Kidney (tissue), 14 donors: Measurements from ENCODE around the gene TRIM60. TPM values are rescaled to one million over a fixed set of nuclear protein-coding genes. Genes with fewer than 3 reads are reported as not detected.

Experiments used
- DNase-seq, 5 donors: peaks; one replicate each; pipeline ENCODE4 v3.0.0-alpha.2; 2013 to 2020
- FAIRE-seq: peaks from 2 replicates; lab custom pipeline; 2012; peaks lifted over from hg19 to GRCh38; lab: Jason Lieb, UNC
- H3K27ac ChIP-seq, 2 donors: one replicate each; pipeline ENCODE4 v1.7.0; 2013; ENCODE audit warnings: low read depth in 2 of 2, low read length in 2 of 2, inconsistent platforms in 1 of 2
- H3K27me3 ChIP-seq: one replicate; pipeline ENCODE4 v1.7.1; 2013; ENCODE audit warnings: low read length, inconsistent platforms; ENCODE audit not compliant: control insufficient read depth, insufficient read depth
- H3K36me3 ChIP-seq, 3 donors: one replicate each; pipeline versions ENCODE4 v1.7.0 to v1.7.1; 2013; ENCODE audit warnings: low read length in 3 of 3, control low read depth in 1 of 3, inconsistent platforms in 1 of 3; ENCODE audit not compliant: insufficient read depth in 3 of 3, control insufficient read depth in 2 of 3
- H3K4me1 ChIP-seq, 3 donors: one replicate each; pipeline versions ENCODE4 v1.7.0 to v1.7.1; 2013; ENCODE audit warnings: low read length in 3 of 3, inconsistent platforms in 1 of 3, low read depth in 1 of 3; ENCODE audit not compliant: control insufficient read depth in 2 of 3, insufficient read depth in 2 of 3
- H3K4me3 ChIP-seq, 3 donors: one replicate each; pipeline versions ENCODE4 v1.7.0 to v1.8.1; 2013; ENCODE audit warnings: low read length in 3 of 3, control low read depth in 1 of 3, inconsistent platforms in 1 of 3
- H3K9ac ChIP-seq, 3 donors: one replicate each; pipeline versions ENCODE4 v1.7.0 to v1.7.1; 2013; ENCODE audit warnings: low read length in 3 of 3, control low read depth in 1 of 3, inconsistent platforms in 1 of 3
- H3K9me3 ChIP-seq, 3 donors: one replicate each; pipeline versions ENCODE4 v1.7.0 to v1.7.1; 2013; ENCODE audit warnings: low read length in 3 of 3, control low read depth in 1 of 3, inconsistent platforms in 1 of 3; ENCODE audit not compliant: control insufficient read depth in 2 of 3, insufficient read depth in 1 of 3
- intact Hi-C: fragments of 100-400 bp; cut with DNase I; formaldehyde crosslinking; loops from one replicate; pipeline ENCODE4 v1.11.1; 2022
- polyA plus RNA-seq: library from polyadenylated mRNA; stranded (reverse); fragments of 350-450 nt; fragmentation: Illumina TruSeq; extraction: RNeasy Lipid Tissue Mini Kit (QIAGEN cat#74804); gene quantifications from one replicate; pipeline ENCODE4 v1.2.3, GENCODE V29; 2014; ENCODE audit warnings: low read depth, low replicate concordance; ENCODE audit not compliant: insufficient read depth
- total RNA-seq: library from RNA; stranded (reverse); fragmentation: NEBNext Ultra II Directional; extraction: Animal tissue kit (Norgen Biotek cat#: 25700); gene quantifications from one replicate; pipeline ENCODE4 v1.2.1, GENCODE V29; 2021
- TF ChIP-seq, protein P1 (sequence below): IDR thresholded peaks from 3 replicates; pipeline ENCODE4 v1.5.1; 2012; ENCODE audit warnings: mild to moderate bottlenecking, moderate library complexity, borderline replicate concordance; ENCODE audit not compliant: insufficient read depth; ENCODE audit errors: extremely low read depth
- donor health status: control.
- donor health status: control.
- donor health status: control.
- donor health status: control.
- donor health status: control.
- donor health status: DM: yes; HTN: yes; CAD: no.
- donor health status: Normal renal cell carcinoma (clear cell type).

TRIM60 gene
- total and polyA plus RNA-seq, 2 donors from 2014 or later: not detected

DNA sequence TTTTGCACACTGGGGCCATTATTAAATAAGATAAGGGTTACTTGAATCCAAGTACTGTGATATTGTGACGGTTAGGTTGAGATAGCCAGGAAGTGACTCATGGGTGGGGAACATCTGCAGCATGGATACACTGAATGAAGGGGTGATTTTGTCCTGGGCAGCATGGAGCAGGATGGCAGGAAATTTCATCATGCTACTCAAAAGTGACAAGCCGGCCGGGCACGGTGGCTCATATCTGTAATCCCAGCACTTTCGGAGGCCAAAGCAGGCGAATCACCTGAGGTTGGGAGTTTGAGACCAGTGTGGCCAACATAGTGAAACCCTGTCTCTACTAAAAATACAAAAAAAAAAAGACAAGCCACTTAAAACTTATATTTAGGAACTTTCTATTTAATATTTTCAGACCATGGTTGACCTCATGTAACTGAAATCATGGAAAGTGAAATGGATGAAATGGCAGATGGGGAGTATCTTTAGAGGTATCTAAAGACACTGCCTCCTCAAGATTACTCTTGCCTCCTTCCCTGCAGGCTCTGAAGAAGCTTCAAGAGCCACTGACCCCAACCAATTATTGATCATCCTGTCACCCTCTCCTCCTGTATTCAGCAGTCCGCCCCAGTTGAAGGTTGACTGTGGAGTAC lies 3.9 kb upstream of the TRIM60 start:
- TF ChIP-seq, protein P1, sequence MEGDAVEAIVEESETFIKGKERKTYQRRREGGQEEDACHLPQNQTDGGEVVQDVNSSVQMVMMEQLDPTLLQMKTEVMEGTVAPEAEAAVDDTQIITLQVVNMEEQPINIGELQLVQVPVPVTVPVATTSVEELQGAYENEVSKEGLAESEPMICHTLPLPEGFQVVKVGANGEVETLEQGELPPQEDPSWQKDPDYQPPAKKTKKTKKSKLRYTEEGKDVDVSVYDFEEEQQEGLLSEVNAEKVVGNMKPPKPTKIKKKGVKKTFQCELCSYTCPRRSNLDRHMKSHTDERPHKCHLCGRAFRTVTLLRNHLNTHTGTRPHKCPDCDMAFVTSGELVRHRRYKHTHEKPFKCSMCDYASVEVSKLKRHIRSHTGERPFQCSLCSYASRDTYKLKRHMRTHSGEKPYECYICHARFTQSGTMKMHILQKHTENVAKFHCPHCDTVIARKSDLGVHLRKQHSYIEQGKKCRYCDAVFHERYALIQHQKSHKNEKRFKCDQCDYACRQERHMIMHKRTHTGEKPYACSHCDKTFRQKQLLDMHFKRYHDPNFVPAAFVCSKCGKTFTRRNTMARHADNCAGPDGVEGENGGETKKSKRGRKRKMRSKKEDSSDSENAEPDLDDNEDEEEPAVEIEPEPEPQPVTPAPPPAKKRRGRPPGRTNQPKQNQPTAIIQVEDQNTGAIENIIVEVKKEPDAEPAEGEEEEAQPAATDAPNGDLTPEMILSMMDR: no peak
- FAIRE-seq (no peak), DNase-seq (no peak)
- H3K9me3 ChIP-seq: no peaks in the 10 kb centered on the region
- H3K4me1 ChIP-seq: no peaks in the 10 kb centered on the region
- intact Hi-C loops: no loop called here
- H3K4me3 ChIP-seq: no peak overlapping the region
- H3K9ac ChIP-seq: no peak overlapping the region
- H3K27ac ChIP-seq: no peak overlapping the region
- no peaks in the 10 kb centered on the region for H3K36me3 ChIP-seq
- no peaks in the 10 kb centered on the region for H3K27me3 ChIP-seq

DNA sequence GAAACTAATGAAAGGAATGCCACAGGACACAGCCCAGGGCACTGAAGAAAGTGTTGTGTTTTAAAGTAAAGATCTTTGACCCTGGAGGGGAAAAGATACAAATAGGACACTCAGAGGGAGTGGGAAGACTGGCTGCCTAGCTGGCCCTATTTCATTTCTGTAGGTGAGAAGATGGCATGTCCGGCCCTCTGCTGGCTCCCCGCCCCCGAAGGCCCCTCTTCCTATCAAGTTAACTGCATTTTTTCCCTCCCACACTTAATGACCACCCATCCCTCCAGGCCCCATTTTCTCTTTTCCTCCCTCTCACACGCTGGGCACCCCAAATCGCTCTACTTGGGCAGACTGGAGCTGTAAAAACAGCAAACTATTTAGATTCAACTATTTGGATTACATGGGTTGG lies 16.4 kb downstream of the TRIM60 start:
- no peak for FAIRE-seq
- Histone ChIP-seq H3K9me3 (no peaks in the 10 kb centered on the region), H3K4me1 (no peaks in the 10 kb centered on the region), H3K4me3 (no peak overlapping the region), H3K36me3 (no peaks in the 10 kb centered on the region), H3K27me3 (no peaks in the 10 kb centered on the region), H3K27ac (no peak overlapping the region), H3K9ac (no peak overlapping the region)
- DNase-seq: no peak
- TF ChIP-seq, protein P1: no peak
- intact Hi-C loops: no loop called here

DNA sequence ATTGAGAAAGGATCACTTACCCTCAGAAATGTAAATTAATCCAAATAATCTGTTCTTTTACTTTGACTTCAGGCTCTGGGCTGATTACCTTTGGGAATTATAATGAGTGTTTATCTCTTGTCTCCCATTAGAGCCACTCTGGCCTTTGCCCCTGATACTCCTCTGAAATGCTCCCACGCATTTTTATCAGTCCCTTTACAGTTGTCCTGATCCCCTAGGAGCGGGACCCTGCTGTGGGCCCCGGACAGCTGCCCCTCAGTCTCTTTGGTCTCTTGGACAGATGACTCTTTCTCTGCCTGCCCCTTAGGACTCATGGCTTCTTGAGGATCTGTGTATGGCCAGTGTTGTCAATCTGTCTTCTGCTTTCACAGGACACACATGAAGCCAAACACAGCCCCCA lies 20.8 kb downstream of the TRIM60 start:
- TF ChIP-seq, protein P1: no peak
- intact Hi-C loops: no loop called here
- Histone ChIP-seq H3K9me3 (no peaks in the 10 kb centered on the region), H3K9ac (no peak overlapping the region), H3K36me3 (no peaks in the 10 kb centered on the region), H3K4me1 (no peaks in the 10 kb centered on the region), H3K4me3 (no peak overlapping the region), H3K27me3 (no peaks in the 10 kb centered on the region), H3K27ac (no peak overlapping the region)
- FAIRE-seq (no peak), DNase-seq (no peak)

DNA sequence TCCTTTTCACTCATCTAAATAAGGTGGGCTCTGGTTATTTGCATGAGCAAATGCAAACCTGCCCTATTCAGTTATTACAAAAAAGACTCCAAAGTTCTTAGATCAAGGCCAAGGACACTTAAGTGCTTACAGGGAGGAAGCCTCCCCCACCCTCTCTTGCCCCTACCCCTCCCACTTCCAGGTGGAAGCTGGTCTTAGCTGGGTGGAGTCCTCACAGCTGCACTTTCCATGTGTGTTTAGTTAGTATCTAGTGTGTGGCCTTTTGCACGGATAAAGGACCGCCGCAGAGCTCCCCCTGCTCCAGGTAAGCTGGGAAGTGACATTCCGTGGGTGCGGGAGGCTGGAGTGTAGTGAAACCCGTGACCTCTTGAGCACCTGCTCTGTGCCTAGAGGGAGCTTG lies 21.8 kb downstream of the TRIM60 start, which contains the start of gene TRIM75:
Gene TRIM75, plus strand, starts transcription at position 222 of the 400 bp plus-strand sequence. CDS start 5,282 bp downstream, outside the sequence.
- no peaks in the 10 kb centered on the region for H3K4me1 ChIP-seq
- H3K27ac ChIP-seq: no peak within 1 kb of the TSS
- FAIRE-seq (no peak), DNase-seq (no peak)
- no peaks in the 10 kb centered on the region for H3K9me3 ChIP-seq
- H3K9ac ChIP-seq: no peak within 1 kb of the TSS
- no peaks in the 10 kb centered on the region for H3K27me3 ChIP-seq
- TF ChIP-seq, protein P1: no peak
- H3K4me3 ChIP-seq: no peak within 1 kb of the TSS
- intact Hi-C loops: no loop called here
- H3K36me3 ChIP-seq: no peaks in the 10 kb centered on the region
